ENCODE results near the gene CBX6.

Gene CBX6

DNA sequence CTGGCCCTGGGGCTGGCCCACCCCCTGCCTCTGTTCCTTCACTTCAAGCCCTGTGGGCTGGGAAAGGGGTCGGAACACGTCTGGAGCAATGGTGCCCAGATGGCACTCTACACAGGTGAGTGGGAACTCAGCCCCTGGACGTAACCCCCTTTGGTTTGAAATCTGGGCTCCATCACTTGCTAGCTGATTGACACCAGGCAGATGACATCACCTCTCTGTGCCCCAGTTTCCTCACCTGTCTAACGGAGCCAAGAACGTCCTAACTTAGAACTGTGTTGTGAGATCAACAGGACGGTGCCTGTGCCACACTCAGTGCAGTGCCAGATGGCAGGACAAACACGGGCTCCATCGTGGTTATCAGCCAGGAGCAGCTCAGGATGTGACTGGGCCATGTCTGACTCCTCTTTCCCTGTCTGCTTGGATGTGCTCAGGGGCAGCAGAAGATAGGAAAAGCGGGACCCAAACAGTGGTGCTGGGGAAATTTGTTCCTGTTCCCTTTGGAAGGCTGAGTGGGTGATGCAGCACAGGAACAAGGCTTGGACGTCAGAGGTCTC, 52.6 kb downstream of the CBX6 start:
- no peak for DNase-seq (ENCODE audit: low read depth)

DNA sequence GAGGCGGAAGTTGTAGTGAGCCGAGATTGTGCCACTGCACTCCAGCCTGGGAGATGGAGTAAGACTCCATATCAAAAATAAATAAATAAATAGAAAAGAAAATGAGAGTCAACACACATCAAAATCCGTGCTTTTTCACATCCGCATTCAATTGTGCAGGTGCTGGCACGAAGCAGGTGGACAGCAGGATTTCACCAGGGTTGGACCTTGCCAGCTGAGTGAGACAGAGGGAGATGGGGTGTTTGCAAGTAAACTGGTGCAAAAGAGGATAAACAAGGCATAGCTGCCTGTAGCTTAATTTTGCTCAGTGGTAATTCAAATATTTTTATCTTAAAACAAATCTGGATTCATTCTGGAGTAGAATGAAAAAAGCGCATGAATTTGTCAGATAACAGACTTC, 54.8 kb downstream of the CBX6 start:
- no peak for DNase-seq (ENCODE audit: low read depth)

DNA sequence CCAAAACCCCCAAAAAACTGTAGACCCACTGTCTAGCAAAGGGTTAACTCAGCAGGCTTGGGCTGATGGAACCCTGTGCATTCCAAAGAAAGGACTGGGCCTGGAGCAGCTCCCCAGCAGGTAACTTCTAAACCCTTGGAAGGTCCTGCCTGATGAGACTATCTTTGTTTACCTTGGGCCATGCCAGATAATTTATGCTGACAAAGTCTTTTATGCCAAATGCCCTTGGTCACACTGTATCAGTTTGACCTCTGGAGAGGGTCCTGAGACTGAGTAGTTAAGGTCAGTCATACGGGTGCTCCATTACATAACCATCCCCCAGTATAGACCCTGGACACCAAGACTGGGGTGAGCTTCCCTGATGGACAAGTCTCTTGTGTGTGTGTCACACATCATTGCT, 56.2 kb downstream of the CBX6 start:
- DNase-seq (ENCODE audit: low read depth) = no peak
